Lung (tissue), 12 donors: Measurements from ENCODE around the gene ACAP1. TPM values are rescaled to one million over a fixed set of nuclear protein-coding genes. Genes with fewer than 3 reads are reported as not detected.

ENCODE experiments used
- ATAC-seq: fragments of 200-7000 bp; cut with Tn5 transposase; one replicate; pipeline ENCODE4 v1.9.1; 2020; ENCODE audit warnings: moderate number of reproducible peaks; ENCODE audit not compliant: insufficient read depth, low FRiP score
- DNase-seq, 3 donors: peaks; one replicate each; pipeline ENCODE4 v3.0.0-alpha.2; 2013 to 2017
- H3K27ac ChIP-seq, 2 donors: one replicate each; pipeline ENCODE4 v1.5.1; 2013; ENCODE audit warnings: mild to moderate bottlenecking in 2 of 2, moderate library complexity in 2 of 2, control low read depth in 1 of 2, inconsistent platforms in 1 of 2, low read depth in 1 of 2, low read length in 1 of 2
- H3K27me3 ChIP-seq, 3 donors: one replicate each; pipeline ENCODE4 v1.5.1; 2013; ENCODE audit warnings: low read length in 2 of 3; ENCODE audit not compliant: control insufficient read depth in 3 of 3, insufficient read depth in 3 of 3
- H3K36me3 ChIP-seq, 4 donors: one replicate each; pipeline ENCODE4 v1.5.1; 2013; ENCODE audit warnings: low read length in 4 of 4, mild to moderate bottlenecking in 1 of 4, moderate library complexity in 1 of 4; ENCODE audit not compliant: control insufficient read depth in 4 of 4, insufficient read depth in 4 of 4
- H3K4me1 ChIP-seq, 5 donors: one replicate each; pipeline ENCODE4 v1.5.1; 2013; ENCODE audit warnings: low read length in 5 of 5, mild to moderate bottlenecking in 2 of 5, moderate library complexity in 1 of 5; ENCODE audit not compliant: control insufficient read depth in 5 of 5, insufficient read depth in 5 of 5
- H3K4me3 ChIP-seq: one replicate; pipeline ENCODE4 v1.5.1; 2013; ENCODE audit warnings: mild to moderate bottlenecking, control low read depth, moderate library complexity
- H3K9ac ChIP-seq, 2 donors: one replicate each; pipeline ENCODE4 v1.5.1; 2013; ENCODE audit warnings: low read length in 2 of 2, control low read depth in 1 of 2; ENCODE audit not compliant: insufficient read depth in 1 of 2
- H3K9me3 ChIP-seq, 4 donors: one replicate each; pipeline ENCODE4 v1.5.1; 2013; ENCODE audit warnings: low read length in 3 of 4, mild to moderate bottlenecking in 1 of 4, moderate library complexity in 1 of 4; ENCODE audit not compliant: control insufficient read depth in 4 of 4, insufficient read depth in 3 of 4
- CTCF ChIP-seq: IDR thresholded peaks from 2 replicates; pipeline ENCODE4 v1.5.1; 2012; ENCODE audit warnings: mild to moderate bottlenecking; ENCODE audit errors: control extremely low read depth, extremely low read depth
- WGBS, 2 donors: extraction: QIAGEN DNeasy Blood & Tissue Kit; methylation state at CpG; one replicate each; pipeline ENCODE4 v1.1.7; 2013; 5-methylcytosine and 5-hydroxymethylcytosine counted together
- polyA plus RNA-seq, 2 donors: library from polyadenylated mRNA; stranded (reverse); fragments of 200-250 nt; gene quantifications; one replicate each; pipeline ENCODE4 v1.2.1, GENCODE V29; 2013
- total RNA-seq, 2 donors: library from RNA; depleted of rRNA in 1 of 2; stranded (reverse); fragments of >200 nt in 1 of 2; gene quantifications; one replicate each; pipeline ENCODE4 v1.2.1, GENCODE V29; 2014 to 2021
- donor health status: control.
- donor health status: control.
- donor health status: Bipolar disorder and iron deficiency.
- donor health status: healthy.
- donor health status: DM: yes; HTN: yes; CAD: no.

Gene ACAP1
- total and polyA plus RNA-seq, 4 donors: 9.2 to 39.4 (median 22.1) TPM

GRCh38 chr17:7393613-7394451 lies 57.5 kb downstream of the ACAP1 start:
- Histone ChIP-seq H3K27ac (peak overlapping the region; percentile 79 to 99), H3K4me1 (peaks cover 0 to 13% (median 3%) of the 10 kb centered on the region in 5 donors), H3K36me3 (peaks cover 0 to 25% (median 16%) of the 10 kb centered on the region in 4 donors), H3K9ac (peak overlapping the region; percentile 49 to 61), H3K9me3 (peaks cover 0 to 4% (median 0%) of the 10 kb centered on the region in 4 donors), H3K27me3 (no peaks in the 10 kb centered on the region), H3K4me3 (peak overlapping the region; percentile 79)
- 5% methylated on average over 45 to 48 of the region's 48 CpGs for WGBS, 2 donors
- no peak for TF ChIP-seq CTCF
- ATAC-seq (no peak), DNase-seq (peak in 2 of 3 donors; percentile 32 to 47)

- DNase-seq (peak; percentile 88 to 93 (median 91)), ATAC-seq (peak; percentile 93)
- Histone ChIP-seq H3K27ac (peak within 1 kb of the TSS; percentile 87 to 99), H3K4me3 (peak within 1 kb of the TSS; percentile 79), H3K9me3 (peaks cover 0 to 4% (median 0%) of the 10 kb centered on the region in 4 donors), H3K27me3 (no peaks in the 10 kb centered on the region), H3K4me1 (peaks cover 0 to 13% (median 3%) of the 10 kb centered on the region in 5 donors), H3K9ac (peak within 1 kb of the TSS; percentile 49 to 66), H3K36me3 (peaks cover 0 to 19% (median 12%) of the 10 kb centered on the region in 4 donors)
- 0 to 1% methylated on average over 56 to 71 of the region's 71 CpGs for WGBS, 2 donors
- no peak for TF ChIP-seq CTCF
Measured at GRCh38 chr17:7394452-7395191, 58.3 kb downstream of the ACAP1 start, which contains the start of gene PLSCR3. TSS of gene PLSCR3 (minus strand) at chr17:7394525. CDS start at chr17:7394110, 415 bp downstream.

- 90 to 91% methylated on average over 4 of the region's 4 CpGs for WGBS, 2 donors
- DNase-seq: no peak
Measured at GRCh38 chr17:7396147-7396546, 59.8 kb downstream of the ACAP1 start.

More at GRCh38 chr17:7396147-7396546, 59.8 kb downstream of the ACAP1 start:
- no peaks in the 10 kb centered on the region for H3K9me3 ChIP-seq
- H3K4me3 ChIP-seq: no peak overlapping the region
- peaks cover 0 to 13% (median 3%) of the 10 kb centered on the region in 5 donors for H3K4me1 ChIP-seq
- no peak for TF ChIP-seq CTCF
- no peaks in the 10 kb centered on the region for H3K27me3 ChIP-seq
- ATAC-seq: no peak
- no peak overlapping the region for H3K9ac ChIP-seq
- H3K27ac ChIP-seq: no peak overlapping the region
- H3K36me3 ChIP-seq: peaks cover 0 to 5% (median 3%) of the 10 kb centered on the region in 4 donors
